ENCODE measurements around the gene HABP4. TPM values are rescaled to one million over a fixed set of nuclear protein-coding genes. Genes with fewer than 3 reads are reported as not detected.
A peak's percentile ranks its signal among the peaks of the same experiment; 100 is the strongest.

HABP4 gene, protein sequence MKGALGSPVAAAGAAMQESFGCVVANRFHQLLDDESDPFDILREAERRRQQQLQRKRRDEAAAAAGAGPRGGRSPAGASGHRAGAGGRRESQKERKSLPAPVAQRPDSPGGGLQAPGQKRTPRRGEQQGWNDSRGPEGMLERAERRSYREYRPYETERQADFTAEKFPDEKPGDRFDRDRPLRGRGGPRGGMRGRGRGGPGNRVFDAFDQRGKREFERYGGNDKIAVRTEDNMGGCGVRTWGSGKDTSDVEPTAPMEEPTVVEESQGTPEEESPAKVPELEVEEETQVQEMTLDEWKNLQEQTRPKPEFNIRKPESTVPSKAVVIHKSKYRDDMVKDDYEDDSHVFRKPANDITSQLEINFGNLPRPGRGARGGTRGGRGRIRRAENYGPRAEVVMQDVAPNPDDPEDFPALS
- 7.3 and 12.4 TPM in 2 replicates for polyA plus RNA-seq (2011; rRNA removed)
- polyA plus RNA-seq (2012; cell fraction: cytosol; rRNA removed): 7.4 and 7.6 TPM in 2 replicates
- polyA plus RNA-seq (2012; cell fraction: nucleus; rRNA removed): 3.3 and 5.9 TPM in 2 replicates
- 11.9 to 12.8 TPM (median 12.0 TPM) in 3 replicates for polyA plus RNA-seq (2017; fragmentation: RNase III; extraction: RNeasy Plus Mini Kit Qiagen cat#74134 plus additional on column Dnase treatment)
- polyA minus RNA-seq (2011; rRNA and poly(A)+ RNA removed): 2.7 and 3.8 TPM in 2 replicates

DNA sequence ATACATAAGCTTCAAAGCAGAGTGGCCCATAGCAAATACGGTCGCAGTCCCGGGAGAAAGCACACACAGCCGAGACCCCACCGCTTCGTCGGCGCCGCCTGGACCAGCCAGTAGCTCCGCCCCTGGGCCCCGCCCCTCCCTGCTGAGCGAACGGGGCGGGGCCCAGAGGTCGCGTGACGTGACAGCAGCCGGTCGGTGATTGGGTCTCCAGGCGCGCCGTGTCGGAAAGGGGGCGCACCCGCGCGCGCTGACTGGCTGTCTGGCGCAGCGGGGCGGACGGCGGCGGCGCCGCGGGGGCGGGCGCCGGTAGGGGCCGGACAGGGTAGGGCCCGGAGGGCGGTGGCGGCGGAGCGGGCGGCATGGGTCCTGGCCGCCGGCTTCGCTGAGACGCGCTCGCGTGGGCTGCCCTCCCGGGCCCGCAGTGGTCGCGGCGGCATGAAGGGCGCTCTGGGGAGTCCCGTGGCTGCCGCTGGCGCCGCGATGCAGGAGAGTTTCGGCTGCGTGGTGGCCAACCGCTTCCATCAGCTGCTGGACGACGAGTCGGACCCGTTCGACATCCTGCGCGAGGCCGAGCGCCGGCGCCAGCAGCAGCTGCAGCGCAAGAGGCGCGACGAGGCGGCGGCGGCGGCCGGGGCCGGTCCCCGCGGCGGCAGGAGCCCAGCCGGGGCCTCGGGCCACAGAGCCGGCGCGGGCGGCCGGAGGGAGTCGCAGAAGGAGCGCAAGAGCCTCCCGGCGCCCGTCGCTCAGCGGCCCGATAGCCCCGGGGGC, at the start of gene HABP4:
TSS of gene HABP4 (plus strand) at position 325 of the 768 bp plus-strand sequence. CDS start at position 436, 111 bp downstream.
- POLR2A ChIA-PET: interaction anchor here (0.6 to 2.0 kb wide), 10 partner anchors 9 to 162 kb away, joined by 3 to 9 read pairs (median 4); no protein-coding TSS in a partner anchor
- CTCF ChIA-PET: interaction anchor here (0.6 to 3.2 kb wide), 10 partner anchors 8 to 217 kb away, joined by 3 to 12 read pairs (median 3); partner anchors contain the start of gene CDC14B
- no peak for FAIRE-seq
- Histone ChIP-seq H3K4me2 (peak within 1 kb of the TSS; percentile 89), H3K4me1 (peaks cover 12% of the 10 kb centered on the region; the same call in 1 of the 3 replicates), H3K9me3 (no peaks in the 10 kb centered on the region), H3K27ac (peak within 1 kb of the TSS; percentile 76 to 95), H3K4me3 (peak within 1 kb of the TSS; percentile 71)
- 0% methylated on average over 13 of the region's 108 CpGs for WGBS (ENCODE audit: missing lambda C conversion rate)
- peak; percentile 81 for TF ChIP-seq RFX5 (IDR thresholded peaks at IDR 0.05)
- TF ChIP-seq, protein P1, sequence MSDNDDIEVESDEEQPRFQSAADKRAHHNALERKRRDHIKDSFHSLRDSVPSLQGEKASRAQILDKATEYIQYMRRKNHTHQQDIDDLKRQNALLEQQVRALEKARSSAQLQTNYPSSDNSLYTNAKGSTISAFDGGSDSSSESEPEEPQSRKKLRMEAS (IDR thresholded peaks at IDR 0.05): peak; percentile 26; the same call in 1 of the 2 replicates
- no peak for TF ChIP-seq EHF (CRISPR knock-in tag; IDR thresholded peaks at IDR 0.05)
- TF ChIP-seq SMC3 (IDR thresholded peaks at IDR 0.05): 0 out of 3 replicates have a peak, but pooled peaks have one; percentile 9
- no peak for TF ChIP-seq RNF2 (IDR thresholded peaks at IDR 0.05; ENCODE audit: borderline replicate concordance, low read depth)
- TF ChIP-seq, protein P2, sequence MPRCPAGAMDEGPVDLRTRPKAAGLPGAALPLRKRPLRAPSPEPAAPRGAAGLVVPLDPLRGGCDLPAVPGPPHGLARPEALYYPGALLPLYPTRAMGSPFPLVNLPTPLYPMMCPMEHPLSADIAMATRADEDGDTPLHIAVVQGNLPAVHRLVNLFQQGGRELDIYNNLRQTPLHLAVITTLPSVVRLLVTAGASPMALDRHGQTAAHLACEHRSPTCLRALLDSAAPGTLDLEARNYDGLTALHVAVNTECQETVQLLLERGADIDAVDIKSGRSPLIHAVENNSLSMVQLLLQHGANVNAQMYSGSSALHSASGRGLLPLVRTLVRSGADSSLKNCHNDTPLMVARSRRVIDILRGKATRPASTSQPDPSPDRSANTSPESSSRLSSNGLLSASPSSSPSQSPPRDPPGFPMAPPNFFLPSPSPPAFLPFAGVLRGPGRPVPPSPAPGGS (IDR thresholded peaks at IDR 0.05): peak; percentile 71; the same call in 1 of the 3 replicates
- no peak for TF ChIP-seq HOXB5 (CRISPR knock-in tag; IDR thresholded peaks at IDR 0.05)
- peak; percentile 82 for TF ChIP-seq POLR2A (IDR thresholded peaks at IDR 0.05; ENCODE audit: low read length)
- TF ChIP-seq, protein P3, sequence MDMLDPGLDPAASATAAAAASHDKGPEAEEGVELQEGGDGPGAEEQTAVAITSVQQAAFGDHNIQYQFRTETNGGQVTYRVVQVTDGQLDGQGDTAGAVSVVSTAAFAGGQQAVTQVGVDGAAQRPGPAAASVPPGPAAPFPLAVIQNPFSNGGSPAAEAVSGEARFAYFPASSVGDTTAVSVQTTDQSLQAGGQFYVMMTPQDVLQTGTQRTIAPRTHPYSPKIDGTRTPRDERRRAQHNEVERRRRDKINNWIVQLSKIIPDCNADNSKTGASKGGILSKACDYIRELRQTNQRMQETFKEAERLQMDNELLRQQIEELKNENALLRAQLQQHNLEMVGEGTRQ (IDR thresholded peaks at IDR 0.05): 0 out of 2 replicates have a peak, but pooled peaks have one; percentile 15
- TF ChIP-seq HEYL (CRISPR knock-in tag; IDR thresholded peaks at IDR 0.05): no peak
- TF ChIP-seq RARB (CRISPR knock-in tag; IDR thresholded peaks at IDR 0.05): no peak
- TF ChIP-seq BHLHE40 (IDR thresholded peaks at IDR 0.05; ENCODE audit: low read depth, low read length): peak; percentile 63
- TF ChIP-seq JUN (IDR thresholded peaks at IDR 0.05): peak in 1 of 2 experiments; percentile 50; a peak in 2 of 5 replicates
- TF ChIP-seq FOXS1 (CRISPR knock-in tag; IDR thresholded peaks at IDR 0.05): no peak
- peak; percentile 46; the same call in 1 of the 2 replicates for TF ChIP-seq PHF8 (IDR thresholded peaks at IDR 0.05; ENCODE audit: borderline replicate concordance, low read depth)
- peak; percentile 92 for DNase-seq (ENCODE audit: low read depth in 1 of 2, low spot score in 1 of 2)
- peak; percentile 93 to 98 for ATAC-seq

DNA sequence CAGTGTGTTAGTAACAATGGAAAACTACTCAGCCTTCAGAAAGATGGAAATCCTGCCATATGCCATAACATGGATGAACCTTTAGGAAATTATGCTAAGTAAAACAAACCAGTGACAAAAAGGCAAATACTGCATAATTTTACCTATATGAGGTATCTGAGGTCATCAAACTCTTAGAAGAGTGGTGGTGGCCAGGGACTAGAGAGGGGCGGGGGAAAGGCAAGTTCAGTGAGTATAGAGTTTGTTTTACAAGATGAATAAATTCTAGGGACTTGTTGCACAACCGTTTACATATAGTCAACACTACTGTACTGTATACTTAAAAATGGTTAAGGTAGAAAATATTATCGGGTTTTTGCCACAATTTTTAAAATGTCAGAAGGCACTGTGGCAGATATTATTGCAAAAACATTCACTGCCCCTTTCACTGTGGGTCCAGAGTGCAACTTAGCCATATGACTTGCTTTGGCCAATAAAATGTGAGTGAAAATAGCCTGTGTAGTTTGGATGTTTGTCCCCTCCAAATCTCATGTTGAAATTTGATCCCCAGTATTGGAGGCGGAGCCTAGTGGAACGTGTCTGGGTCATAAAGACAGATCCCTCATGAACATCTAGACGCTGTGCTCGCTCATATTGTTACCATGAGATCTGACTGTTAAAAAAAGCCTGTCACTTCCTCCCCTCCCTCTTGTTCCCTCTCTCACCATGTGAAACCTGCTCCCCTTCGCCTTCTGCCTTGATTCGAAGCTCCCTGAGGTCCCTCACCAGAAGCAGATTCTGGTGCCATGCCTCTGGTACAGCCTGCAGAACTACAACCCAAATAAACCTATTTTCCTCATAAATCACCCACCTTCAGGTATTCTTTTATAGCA, 41.3 kb upstream of the HABP4 start:
- TF ChIP-seq, protein P1 (IDR thresholded peaks at IDR 0.05): no peak
- TF ChIP-seq, protein P2 (IDR thresholded peaks at IDR 0.05): no peak
- TF ChIP-seq POLR2AphosphoS2 (conservative IDR thresholded peaks at IDR 0.05; ENCODE audit: low read length) (no peak), RAD21 (conservative IDR thresholded peaks at IDR 0.05 in 1 of 2, IDR thresholded peaks at IDR 0.05 in 1 of 2) (no peak), ZFP36 (IDR thresholded peaks at IDR 0.05; ENCODE audit: borderline replicate concordance, partially characterized antibody) (no peak), BHLHE40 (IDR thresholded peaks at IDR 0.05; ENCODE audit: low read depth, low read length) (no peak)
- FAIRE-seq: no peak
- ChIA-PET CTCF (interaction anchor here (0.8 to 1.0 kb wide), 2 partner anchors 13 to 81 kb away, joined by 4 read pairs; no protein-coding TSS in a partner anchor), POLR2A (no interaction called here)
- peaks cover 17% of the 10 kb centered on the region; the same call in 2 of the 3 replicates for H3K4me1 ChIP-seq
- H3K4me3 ChIP-seq: no peak overlapping the region
- no peak for DNase-seq (ENCODE audit: low read depth in 1 of 2, low spot score in 1 of 2)
- ATAC-seq: peak; percentile 25 to 43; a peak in 4 of 6 replicates
- H3K9me3 ChIP-seq: no peaks in the 10 kb centered on the region
- 75% methylated on average over 9 of the region's 9 CpGs for WGBS (ENCODE audit: missing lambda C conversion rate)
- 0 out of 6 replicates have a peak overlapping the region, but pooled peaks of 1 of the 2 experiments have one; percentile 8 for H3K27ac ChIP-seq
- peak overlapping the region; percentile 22; the same call in 2 of the 3 replicates for H3K4me2 ChIP-seq

All from A549 (cell line).